ENCODE data around the gene CORIN. TPM values are rescaled to one million over a fixed set of nuclear protein-coding genes. Genes with fewer than 3 reads are reported as not detected.

CORIN gene
- total and polyA plus RNA-seq, 10 of the 15 experiments (the other 5 are each of a cell fraction or from before 2014, with no cell fraction given): 0.02 to 0.45 (median 0.09) TPM; not detected in 3

DNA sequence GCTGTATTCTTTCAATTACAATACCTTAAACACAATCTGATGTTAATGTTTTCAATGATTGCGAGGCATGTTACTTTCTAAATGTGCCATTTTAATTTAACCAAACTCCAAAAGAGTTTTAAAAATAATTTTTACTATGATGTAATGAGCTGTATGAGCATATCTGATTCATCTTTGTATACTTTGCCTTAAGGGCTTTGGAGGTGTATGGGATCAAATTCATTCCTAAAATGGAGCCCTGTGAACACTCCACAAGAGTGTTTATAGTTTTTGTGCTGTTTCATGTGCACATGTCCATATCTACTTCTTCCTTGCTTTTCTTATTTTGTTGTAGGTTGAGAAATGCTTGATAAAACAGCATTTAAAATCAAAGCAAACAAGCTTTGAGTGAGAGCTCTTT is 270.4 kb downstream of the CORIN start:
- in situ Hi-C loops (cut with MboI): no loop called here

More for the DNA sequence above, 270.4 kb downstream of the CORIN start:
- ChIA-PET POLR2A (no interaction called here), SMC1A (ENCODE audit: uncharacterized antibody, unreplicated experiment) (interaction anchor here (1.0 to 3.0 kb wide), 10 partner anchors 8 to 82 kb away, joined by 3 to 14 read pairs (median 4); partner anchors contain the start of gene ATP10D), RAD21 (ENCODE audit: unreplicated experiment) (interaction anchor here (0.6 to 1.6 kb wide), 7 partner anchors 49 to 617 kb away, joined by 3 to 4 read pairs (median 4); partner anchors contain the start of gene COMMD8), CTCF (interaction anchor here (0.8 to 4.5 kb wide), 13 partner anchors 11 to 366 kb away, joined by 3 to 26 read pairs (median 4); partner anchors contain the start of genes ATP10D and COMMD8)
- no peak for DNase-seq (ENCODE audit: low read depth, low spot score)
- ATAC-seq: no peak
- Histone ChIP-seq H3K4me3 (no peak overlapping the region), H3K9ac (ENCODE audit: control insufficient read depth, insufficient read depth, low read length) (no peak overlapping the region), H3K27me3 (replicated peaks in 1 of 2; ENCODE audit: control insufficient read depth in 2 of 2, insufficient read depth in 2 of 2, low read length in 1 of 2) (no peaks in the 10 kb centered on the region; a peak in 1 of 4 replicates), H3K36me3 (ENCODE audit: control insufficient read depth in 2 of 2, insufficient read depth in 2 of 2, low read length in 1 of 2) (peaks cover 2 to 7% of the 10 kb centered on the region in 2 experiments), H2AFZ (ENCODE audit: control insufficient read depth, low read depth, low read length) (no peak overlapping the region), H4K20me1 (ENCODE audit: control insufficient read depth, insufficient read depth) (no peaks in the 10 kb centered on the region), H3K27ac (ENCODE audit: control insufficient read depth, insufficient read depth) (no peak overlapping the region), H3K4me1 (ENCODE audit: control insufficient read depth, insufficient read depth, low read length) (peaks cover 5% of the 10 kb centered on the region; the same call in 1 of the 2 replicates), H3K9me3 (replicated peaks; ENCODE audit: control insufficient read depth, insufficient read depth, low read length) (peaks cover 2% of the 10 kb centered on the region; the same call in 1 of the 3 replicates), H3K79me2 (ENCODE audit: control insufficient read depth, insufficient read depth, low read length) (no peaks in the 10 kb centered on the region), H3K4me2 (ENCODE audit: control insufficient read depth, insufficient read depth) (no peak overlapping the region)
- peak; percentile 68 for FAIRE-seq
- intact Hi-C loops (cut with micrococcal nuclease; ENCODE audit: unreplicated experiment): no loop called here
- no TSS peak for BruUV-seq (replicated peaks)
- TF ChIP-seq, protein P1, sequence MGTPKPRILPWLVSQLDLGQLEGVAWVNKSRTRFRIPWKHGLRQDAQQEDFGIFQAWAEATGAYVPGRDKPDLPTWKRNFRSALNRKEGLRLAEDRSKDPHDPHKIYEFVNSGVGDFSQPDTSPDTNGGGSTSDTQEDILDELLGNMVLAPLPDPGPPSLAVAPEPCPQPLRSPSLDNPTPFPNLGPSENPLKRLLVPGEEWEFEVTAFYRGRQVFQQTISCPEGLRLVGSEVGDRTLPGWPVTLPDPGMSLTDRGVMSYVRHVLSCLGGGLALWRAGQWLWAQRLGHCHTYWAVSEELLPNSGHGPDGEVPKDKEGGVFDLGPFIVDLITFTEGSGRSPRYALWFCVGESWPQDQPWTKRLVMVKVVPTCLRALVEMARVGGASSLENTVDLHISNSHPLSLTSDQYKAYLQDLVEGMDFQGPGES (IDR thresholded peaks at IDR 0.05): no peak
- TF ChIP-seq YY1 (IDR thresholded peaks at IDR 0.05; ENCODE audit: low read depth, low read length) (no peak), ZZZ3 (IDR thresholded peaks at IDR 0.05; ENCODE audit: control insufficient read depth, insufficient read length, low read depth) (no peak), KLF5 (IDR thresholded peaks at IDR 0.05; ENCODE audit: partially characterized antibody) (no peak), HCFC1 (IDR thresholded peaks at IDR 0.05; ENCODE audit: low read length) (no peak), CHD2 (IDR thresholded peaks at IDR 0.05; ENCODE audit: borderline replicate concordance, low read depth, low read length) (no peak), TAF1 (IDR thresholded peaks at IDR 0.05; ENCODE audit: borderline replicate concordance, low read depth, low read length) (no peak), SMAD1 (IDR thresholded peaks at IDR 0.05; ENCODE audit: low read depth, partially characterized antibody) (no peak), ZNF217 (IDR thresholded peaks at IDR 0.05) (no peak), BHLHE40 (IDR thresholded peaks at IDR 0.05; ENCODE audit: borderline replicate concordance in 1 of 2, low read depth in 2 of 2, low read length in 1 of 2) (no peak), ZNF622 (IDR thresholded peaks at IDR 0.05) (no peak), POLR2A (IDR thresholded peaks at IDR 0.05; ENCODE audit: low read depth, low read length) (no peak), RCOR1 (conservative IDR thresholded peaks at IDR 0.05; ENCODE audit: low read depth, low read length) (no peak), SREBF1 (IDR thresholded peaks at IDR 0.05; ENCODE audit: low read length) (no peak), FOXK2 (IDR thresholded peaks at IDR 0.05) (no peak), CREB1 (IDR thresholded peaks at IDR 0.05; ENCODE audit: low read depth) (no peak)
- TF ChIP-seq, protein P2, sequence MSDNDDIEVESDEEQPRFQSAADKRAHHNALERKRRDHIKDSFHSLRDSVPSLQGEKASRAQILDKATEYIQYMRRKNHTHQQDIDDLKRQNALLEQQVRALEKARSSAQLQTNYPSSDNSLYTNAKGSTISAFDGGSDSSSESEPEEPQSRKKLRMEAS (IDR thresholded peaks at IDR 0.05; ENCODE audit: low read depth, low read length): no peak
- 100% methylated on average over 1 of the region's 1 CpG for WGBS (ENCODE audit: insufficient coverage, insufficient replicate concordance, low lambda C conversion rate, missing lambda C conversion rate)

Data from GM12878 (cell line).